Activated T-cell treated with anti-CD3 and anti-CD28 coated beads, Interleukin-2, amount 50 U/mL, for 4 hours (primary cell): Measurements from ENCODE around the gene GOLGA8N. TPM values are rescaled to one million over a fixed set of nuclear protein-coding genes. Genes with fewer than 3 reads are reported as not detected.
"Not testable (repeated sequence)": the region's sequence is repeated elsewhere in the genome, so short reads cannot be mapped to it uniquely, and the experiment has no call there.

Experiments used
- ATAC-seq, 2 donors: fragments of 200-7000 bp; cut with Tn5 transposase; one replicate each; pipeline ENCODE4 v1.10.0; 2021
- DNase-seq: peaks from one replicate; pipeline ENCODE4 v3.0.0-alpha.2; 2020
- H3K27me3 Mint-ChIP-seq: one replicate; pipeline ENCODE4 v1.8.0; 2021; ENCODE audit warnings: low read depth, mixed read lengths
- H3K36me3 Mint-ChIP-seq: one replicate; pipeline ENCODE4 v1.8.0; 2022; ENCODE audit warnings: mixed read lengths; ENCODE audit not compliant: insufficient read depth
- H3K4me1 Mint-ChIP-seq: one replicate; pipeline ENCODE4 v1.8.0; 2021; ENCODE audit warnings: low read depth, mixed read lengths
- H3K4me3 Mint-ChIP-seq: one replicate; pipeline ENCODE4 v1.8.0; 2021; ENCODE audit warnings: mild to moderate bottlenecking, moderate library complexity, mixed read lengths
- H3K9me3 Mint-ChIP-seq: one replicate; pipeline ENCODE4 v1.8.0; 2021; ENCODE audit warnings: mixed read lengths
- total RNA-seq, 3 donors: library from RNA; stranded (reverse); gene quantifications; one replicate each; pipeline ENCODE4 v1.2.1, GENCODE V29; 2021

The GOLGA8N gene
- 1 to 10 TPM in 2 of 3 donors, under 1 TPM in 1; 0.71 to 1.5 (median 1.0) TPM for total RNA-seq

DNA sequence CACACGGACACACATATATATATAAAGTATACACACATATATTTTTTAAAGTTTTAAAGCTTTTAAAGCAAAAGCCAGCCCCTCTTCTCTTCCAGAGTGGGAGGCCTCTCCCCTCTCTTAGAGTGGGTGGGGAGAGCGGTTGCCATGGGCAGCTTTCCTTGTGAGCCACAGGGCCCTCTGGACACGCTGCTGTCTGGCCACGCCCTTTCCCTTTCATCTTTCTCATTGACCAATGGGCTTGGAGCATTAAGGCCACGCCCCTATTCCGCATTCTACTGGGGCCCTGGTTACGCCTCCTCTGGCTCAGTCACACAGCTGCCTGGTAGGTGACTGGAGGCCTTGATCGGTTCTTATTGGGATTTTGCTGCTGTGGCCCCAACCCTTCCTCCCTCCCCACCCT is at the start of gene GOLGA8N:
GOLGA8N (plus strand) TSS at position 306 of the 400 bp plus-strand sequence.
- not testable (repeated sequence) for H3K9me3 Mint-ChIP-seq, ATAC-seq

GRCh38 chr15:32543456-32543855 is 49.8 kb upstream of the GOLGA8N start:
- H3K4me3 Mint-ChIP-seq, H3K27me3 Mint-ChIP-seq, H3K36me3 Mint-ChIP-seq, ATAC-seq, H3K4me1 Mint-ChIP-seq, H3K9me3 Mint-ChIP-seq, DNase-seq: not testable (repeated sequence)

More for the DNA sequence above, at the start of gene GOLGA8N:
- H3K27me3 Mint-ChIP-seq, H3K36me3 Mint-ChIP-seq, H3K4me1 Mint-ChIP-seq, DNase-seq, H3K4me3 Mint-ChIP-seq: not testable (repeated sequence)

- H3K27me3 Mint-ChIP-seq, H3K36me3 Mint-ChIP-seq, H3K9me3 Mint-ChIP-seq, DNase-seq, H3K4me1 Mint-ChIP-seq, ATAC-seq, H3K4me3 Mint-ChIP-seq: not testable (repeated sequence)
Measured at GRCh38 chr15:32545129-32545528, 48.1 kb upstream of the GOLGA8N start.

GRCh38 chr15:32554587-32554986 is 38.7 kb upstream of the GOLGA8N start:
- H3K4me1 Mint-ChIP-seq, H3K9me3 Mint-ChIP-seq, ATAC-seq, H3K27me3 Mint-ChIP-seq, H3K36me3 Mint-ChIP-seq, H3K4me3 Mint-ChIP-seq, DNase-seq: not testable (repeated sequence)

DNA sequence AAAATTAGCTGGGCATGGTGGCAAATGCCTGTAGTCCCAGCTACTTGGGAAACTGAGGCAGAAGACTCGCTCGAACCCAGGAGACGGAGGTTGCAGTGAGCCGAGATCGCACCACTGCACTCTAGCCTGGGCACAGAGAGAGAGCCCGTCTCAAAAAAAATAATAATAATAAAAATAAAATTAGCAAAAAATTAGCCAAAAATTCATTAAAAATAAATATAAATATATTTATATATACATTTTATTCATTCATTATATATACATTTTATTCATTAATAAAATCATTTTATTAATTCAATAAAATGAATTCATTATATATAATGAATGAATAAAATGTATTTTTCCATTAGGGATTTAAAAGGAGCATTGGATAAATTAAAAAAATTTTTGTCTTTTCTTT is 31.1 kb upstream of the GOLGA8N start:
- not testable (repeated sequence) for H3K4me3 Mint-ChIP-seq, H3K27me3 Mint-ChIP-seq, H3K9me3 Mint-ChIP-seq, DNase-seq, ATAC-seq, H3K4me1 Mint-ChIP-seq, H3K36me3 Mint-ChIP-seq

DNA sequence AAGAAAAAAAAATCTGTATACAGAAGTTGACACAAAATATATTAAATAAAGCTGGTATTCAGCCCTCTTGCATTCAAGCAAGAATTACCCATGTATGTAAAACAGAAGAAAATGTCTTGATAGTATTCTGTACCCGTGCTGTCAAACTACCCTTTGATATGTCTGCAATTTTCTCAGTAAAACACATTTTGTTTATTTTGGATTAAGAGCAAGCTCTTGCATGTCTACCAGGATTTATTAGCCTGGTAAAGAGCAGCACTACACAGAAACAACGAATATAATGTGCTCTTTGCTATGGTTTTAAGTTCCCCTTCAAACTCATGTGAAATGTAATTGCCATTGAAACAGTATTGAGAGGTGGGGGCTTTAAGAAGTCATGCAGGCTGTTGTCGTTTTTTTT is 24.3 kb upstream of the GOLGA8N start:
- H3K4me3 Mint-ChIP-seq, H3K36me3 Mint-ChIP-seq, H3K4me1 Mint-ChIP-seq, H3K27me3 Mint-ChIP-seq, ATAC-seq, H3K9me3 Mint-ChIP-seq, DNase-seq: not testable (repeated sequence)

DNA sequence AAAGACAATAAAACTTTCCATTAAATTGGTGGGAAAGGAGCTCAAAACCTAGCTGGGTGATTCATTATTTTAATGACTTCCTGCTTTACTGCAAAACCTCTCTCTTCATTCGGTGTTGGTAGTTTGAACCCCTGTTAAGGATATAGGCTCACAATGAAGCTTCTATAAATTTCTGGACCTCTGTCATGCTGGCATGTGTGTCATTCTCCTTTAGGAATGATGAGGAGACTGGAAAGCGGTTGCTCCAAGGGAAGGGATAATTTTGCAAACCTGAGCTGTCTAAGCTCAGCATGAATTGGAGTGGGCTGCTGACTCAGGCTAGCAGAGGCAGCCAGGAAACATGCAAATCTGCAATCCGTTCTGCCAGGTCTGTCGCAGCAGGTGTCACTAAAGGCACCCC is 14.8 kb upstream of the GOLGA8N start:
- not testable (repeated sequence) for H3K9me3 Mint-ChIP-seq, H3K27me3 Mint-ChIP-seq, H3K36me3 Mint-ChIP-seq, DNase-seq, H3K4me1 Mint-ChIP-seq, ATAC-seq
- peak overlapping the region; percentile 47 for H3K4me3 Mint-ChIP-seq

- H3K4me1 Mint-ChIP-seq, H3K9me3 Mint-ChIP-seq, H3K4me3 Mint-ChIP-seq, H3K36me3 Mint-ChIP-seq, H3K27me3 Mint-ChIP-seq, DNase-seq, ATAC-seq: not testable (repeated sequence)
Measured at GRCh38 chr15:32585844-32586243, 7.4 kb upstream of the GOLGA8N start.

GRCh38 chr15:32609518-32609917 is 16.3 kb downstream of the GOLGA8N start:
- not testable (repeated sequence) for H3K9me3 Mint-ChIP-seq, H3K27me3 Mint-ChIP-seq, H3K4me3 Mint-ChIP-seq, ATAC-seq, H3K4me1 Mint-ChIP-seq, H3K36me3 Mint-ChIP-seq, DNase-seq

DNA sequence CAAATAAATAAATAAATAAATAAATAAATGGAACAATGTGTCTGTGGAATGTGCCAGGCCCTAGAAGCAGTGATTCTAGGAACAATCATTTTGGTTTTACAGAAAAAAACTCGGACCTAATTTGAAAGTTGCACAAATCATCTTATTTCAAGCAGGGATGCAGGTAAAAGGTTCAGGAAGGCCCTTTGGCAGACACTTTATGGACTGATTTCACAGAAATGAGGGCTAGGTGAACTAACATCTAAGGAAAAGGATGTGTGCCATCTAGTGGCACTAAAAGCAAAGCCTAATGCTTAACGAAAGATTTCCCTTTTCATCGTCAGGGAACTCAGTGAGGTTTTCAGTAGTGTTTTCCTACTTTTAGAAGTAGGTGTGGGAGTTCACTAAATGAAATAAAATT is 17.5 kb downstream of the GOLGA8N start:
- H3K36me3 Mint-ChIP-seq, H3K4me1 Mint-ChIP-seq, H3K4me3 Mint-ChIP-seq, DNase-seq, ATAC-seq, H3K27me3 Mint-ChIP-seq, H3K9me3 Mint-ChIP-seq: not testable (repeated sequence)

DNA sequence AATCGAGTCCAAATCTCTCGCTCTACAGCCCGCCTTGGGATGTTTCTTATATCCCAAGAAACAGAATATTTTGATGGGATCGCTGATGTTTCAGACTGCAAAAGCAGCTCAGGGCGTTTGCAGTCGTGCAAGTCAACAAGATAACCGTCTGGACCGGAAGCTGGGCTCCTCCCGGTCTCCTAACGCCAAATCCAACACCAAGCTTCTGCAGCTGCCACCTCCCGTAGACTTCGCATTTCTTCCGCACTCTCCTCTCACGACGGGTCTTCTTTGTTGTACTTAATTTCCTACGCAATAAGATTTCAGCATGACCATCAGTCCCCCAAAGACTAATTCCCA is 21.4 kb downstream of the GOLGA8N start:
- not testable (repeated sequence) for DNase-seq, H3K9me3 Mint-ChIP-seq, H3K36me3 Mint-ChIP-seq, H3K27me3 Mint-ChIP-seq
- H3K4me1 Mint-ChIP-seq: peaks cover 13% of the 10 kb centered on the region
- peak overlapping the region; percentile 98 for H3K4me3 Mint-ChIP-seq
- peak; percentile 21 to 23 for ATAC-seq

DNA sequence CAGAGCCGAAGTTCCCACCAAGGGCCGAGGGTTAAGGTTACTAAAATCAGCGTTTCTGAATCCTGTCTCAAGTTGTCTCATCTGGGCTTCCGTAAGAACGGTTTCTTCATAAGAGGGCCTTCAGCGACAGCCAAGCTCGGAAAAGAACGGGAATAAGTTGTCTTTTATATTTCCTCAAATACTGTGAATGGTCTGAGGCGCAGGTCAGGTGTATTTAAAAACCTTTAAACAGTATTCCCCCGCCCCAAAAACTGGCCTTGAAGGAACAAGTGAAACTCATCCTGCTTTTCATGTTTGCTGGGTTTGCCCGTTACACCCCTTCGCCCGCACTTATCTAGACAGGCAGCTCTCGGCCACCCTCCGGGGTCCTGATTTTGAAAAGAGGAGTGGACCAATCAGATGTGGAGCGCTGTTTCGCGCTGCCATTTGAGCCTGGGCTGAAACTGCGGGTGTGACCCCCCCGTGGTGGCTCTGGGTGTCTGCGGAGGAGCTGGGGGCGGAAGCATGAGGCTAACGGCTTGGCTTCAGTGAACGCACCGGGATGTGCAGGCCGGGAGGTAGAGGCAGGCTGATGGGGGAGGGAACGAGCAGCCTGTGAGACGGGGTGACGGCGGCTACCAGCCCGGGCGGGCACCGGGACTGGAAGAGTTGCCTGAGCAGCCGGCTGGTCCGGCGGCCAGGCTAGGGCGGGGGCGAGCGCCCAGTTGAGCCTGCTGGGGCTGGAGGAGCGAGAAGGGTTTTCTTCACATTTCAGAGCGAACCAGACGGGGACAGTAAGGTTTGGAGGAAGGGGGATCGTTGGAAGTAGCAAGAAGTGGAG is 22.0 kb downstream of the GOLGA8N start, which contains the start of gene ARHGAP11A:
ARHGAP11A (plus strand) TSS at position 454 of the 820 bp plus-strand sequence. CDS start 708 bp downstream, outside the sequence.
- H3K9me3 Mint-ChIP-seq, H3K27me3 Mint-ChIP-seq, H3K36me3 Mint-ChIP-seq: not testable (repeated sequence)
- DNase-seq: peak; percentile 72
- ATAC-seq: peak; percentile 89
- H3K4me3 Mint-ChIP-seq: peak within 1 kb of the TSS; percentile 98
- peaks cover 13% of the 10 kb centered on the region for H3K4me1 Mint-ChIP-seq

- peak; percentile 30 to 38 for ATAC-seq
- DNase-seq, H3K36me3 Mint-ChIP-seq, H3K9me3 Mint-ChIP-seq, H3K27me3 Mint-ChIP-seq: not testable (repeated sequence)
- Mint-ChIP-seq H3K4me3 (peak overlapping the region; percentile 98), H3K4me1 (peaks cover 13% of the 10 kb centered on the region)
Measured at GRCh38 chr15:32615871-32616426, 22.7 kb downstream of the GOLGA8N start.

- Mint-ChIP-seq H3K27me3 (no peaks in the 10 kb centered on the region), H3K4me3 (no peak overlapping the region), H3K36me3 (peaks cover 26% of the 10 kb centered on the region), H3K4me1 (no peaks in the 10 kb centered on the region), H3K9me3 (no peaks in the 10 kb centered on the region)
- DNase-seq (no peak), ATAC-seq (no peak)
Measured at GRCh38 chr15:32636410-32636809, 43.2 kb downstream of the GOLGA8N start.

GRCh38 chr15:32636908-32637567 is 43.8 kb downstream of the GOLGA8N start:
- Mint-ChIP-seq H3K4me3 (no peak overlapping the region), H3K36me3 (peaks cover 26% of the 10 kb centered on the region), H3K4me1 (no peaks in the 10 kb centered on the region), H3K9me3 (no peaks in the 10 kb centered on the region), H3K27me3 (no peaks in the 10 kb centered on the region)
- no peak for DNase-seq
- ATAC-seq: no peak
